Neural progenitor cell (in vitro differentiated cells): ENCODE results near the gene STX19. TPM values are rescaled to one million over a fixed set of nuclear protein-coding genes. Genes with fewer than 3 reads are reported as not detected.
"Not testable (repeated sequence)": the region's sequence is repeated elsewhere in the genome, so short reads cannot be mapped to it uniquely, and the experiment has no call there.

Source experiments
- DNase-seq: peaks from one replicate; pipeline ENCODE4 v3.0.0-alpha.2; 2016; ENCODE audit warnings: low spot score
- H2AFZ ChIP-seq: fragments of 200-600 bp; sonication (generic); replicated peaks from 2 replicates; pipeline ENCODE4 v1.6.1; 2016; ENCODE audit warnings: antibody characterized with exemption
- H3F3A ChIP-seq: fragments of 200-600 bp; sonication (generic); 2 replicates; pipeline ENCODE4 v1.6.1; 2016; ENCODE audit warnings: antibody characterized with exemption, low read depth
- H3K27ac ChIP-seq: fragments of 200-600 bp; sonication (generic); 2 replicates; pipeline ENCODE4 v1.5.1; 2016; ENCODE audit warnings: mild to moderate bottlenecking
- H3K27me3 ChIP-seq: fragments of 200-600 bp; sonication (generic); 2 replicates; pipeline ENCODE4 v1.6.1; 2016; ENCODE audit warnings: mild to moderate bottlenecking, moderate library complexity
- H3K36me3 ChIP-seq: fragments of 200-600 bp; sonication (generic); 2 replicates; pipeline ENCODE4 v1.5.1; 2016
- H3K4me1 ChIP-seq: fragments of 200-600 bp; sonication (generic); 2 replicates; pipeline ENCODE4 v1.6.1; 2016; ENCODE audit warnings: mixed run types
- H3K4me2 ChIP-seq: fragments of 200-600 bp; sonication (generic); 2 replicates; pipeline ENCODE4 v1.6.1; 2016
- H3K4me3 ChIP-seq: fragments of 200-600 bp; sonication (generic); 2 replicates; pipeline ENCODE4 v1.5.1; 2016
- H3K79me2 ChIP-seq: fragments of 200-600 bp; sonication (generic); 2 replicates; pipeline ENCODE4 v1.6.1; 2016; ENCODE audit warnings: low read depth
- H3K9ac ChIP-seq: fragments of 200-600 bp; sonication (generic); 2 replicates; pipeline ENCODE4 v1.6.1; 2016
- H3K9me3 ChIP-seq: fragments of 200-600 bp; sonication (generic); 2 replicates; pipeline ENCODE4 v1.5.1; 2016; ENCODE audit warnings: low read depth
- H4K20me1 ChIP-seq: fragments of 200-600 bp; sonication (generic); 2 replicates; pipeline ENCODE4 v1.6.1; 2016; ENCODE audit warnings: low read depth
- H3K27ac Mint-ChIP-seq: 3 replicates; pipeline ENCODE4 v1.8.0; 2021; ENCODE audit warnings: mixed read lengths
- H3K27me3 Mint-ChIP-seq: 2 replicates; pipeline ENCODE4 v1.8.0; 2022; ENCODE audit warnings: low read depth, mild to moderate bottlenecking, inconsistent platforms, moderate library complexity, mixed read lengths; ENCODE audit not compliant: insufficient read depth
- H3K36me3 Mint-ChIP-seq: 3 replicates; pipeline ENCODE4 v1.8.0; 2021; ENCODE audit warnings: mixed read lengths
- H3K4me1 Mint-ChIP-seq: 3 replicates; pipeline ENCODE4 v1.8.0; 2021; ENCODE audit warnings: mixed read lengths
- H3K4me3 Mint-ChIP-seq: 3 replicates; pipeline ENCODE4 v1.8.0; 2021; ENCODE audit warnings: mild to moderate bottlenecking, moderate library complexity, mixed read lengths
- H3K9me3 Mint-ChIP-seq: 3 replicates; pipeline ENCODE4 v1.8.0; 2020; ENCODE audit warnings: mixed read lengths
- EZH2 ChIP-seq: fragments of 200-600 bp; sonication (generic); IDR thresholded peaks from 2 replicates; pipeline ENCODE4 v1.6.1; 2017; ENCODE audit warnings: antibody characterized with exemption, mild to moderate bottlenecking, moderate library complexity
- EZH2phosphoT487 ChIP-seq: fragments of 200-600 bp; sonication (generic); IDR thresholded peaks from 2 replicates; pipeline ENCODE4 v1.6.1; 2017; ENCODE audit warnings: antibody characterized with exemption
- small RNA-seq: library from RNA; depleted of rRNA; stranded (forward); fragments of <200 nt; gene quantifications from one replicate; pipeline ENCODE3, GENCODE V24; 2015
- total RNA-seq: library from RNA; depleted of rRNA; stranded (reverse); fragments of >200 nt; gene quantifications from 2 replicates; pipeline ENCODE4 v1.2.3, GENCODE V29; 2015; ENCODE audit warnings: low replicate concordance
- TF ChIP-seq, protein P1 (sequence below): fragments of 200-600 bp; sonication (generic); IDR thresholded peaks from 2 replicates; pipeline ENCODE4 v1.5.1; 2017; ENCODE audit warnings: antibody characterized with exemption, mild to moderate bottlenecking

The STX19 gene
- total RNA-seq, 1 donor from 2014 or later = not detected

DNA sequence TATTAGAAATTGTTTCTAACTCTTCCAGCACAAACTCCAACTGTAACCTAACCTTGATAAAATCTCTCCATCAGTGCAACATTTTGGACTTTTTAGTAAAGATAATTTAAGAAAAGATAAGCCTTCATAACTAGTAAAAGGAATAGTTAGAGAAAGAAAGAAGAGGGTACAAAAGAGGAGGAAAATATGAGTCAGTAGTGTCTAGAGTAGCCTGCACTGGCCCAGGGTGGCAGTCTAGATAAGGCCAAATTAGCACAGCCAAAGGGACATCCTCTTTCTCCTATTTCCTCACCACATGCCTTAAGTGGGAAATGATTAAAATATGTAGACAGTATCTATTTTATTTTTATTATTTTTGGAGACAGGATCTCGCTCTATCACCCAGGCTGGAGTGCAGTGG, 58.4 kb downstream of the STX19 start:
- TF ChIP-seq EZH2phosphoT487 (no peak), EZH2 (no peak)
- TF ChIP-seq, protein P1, sequence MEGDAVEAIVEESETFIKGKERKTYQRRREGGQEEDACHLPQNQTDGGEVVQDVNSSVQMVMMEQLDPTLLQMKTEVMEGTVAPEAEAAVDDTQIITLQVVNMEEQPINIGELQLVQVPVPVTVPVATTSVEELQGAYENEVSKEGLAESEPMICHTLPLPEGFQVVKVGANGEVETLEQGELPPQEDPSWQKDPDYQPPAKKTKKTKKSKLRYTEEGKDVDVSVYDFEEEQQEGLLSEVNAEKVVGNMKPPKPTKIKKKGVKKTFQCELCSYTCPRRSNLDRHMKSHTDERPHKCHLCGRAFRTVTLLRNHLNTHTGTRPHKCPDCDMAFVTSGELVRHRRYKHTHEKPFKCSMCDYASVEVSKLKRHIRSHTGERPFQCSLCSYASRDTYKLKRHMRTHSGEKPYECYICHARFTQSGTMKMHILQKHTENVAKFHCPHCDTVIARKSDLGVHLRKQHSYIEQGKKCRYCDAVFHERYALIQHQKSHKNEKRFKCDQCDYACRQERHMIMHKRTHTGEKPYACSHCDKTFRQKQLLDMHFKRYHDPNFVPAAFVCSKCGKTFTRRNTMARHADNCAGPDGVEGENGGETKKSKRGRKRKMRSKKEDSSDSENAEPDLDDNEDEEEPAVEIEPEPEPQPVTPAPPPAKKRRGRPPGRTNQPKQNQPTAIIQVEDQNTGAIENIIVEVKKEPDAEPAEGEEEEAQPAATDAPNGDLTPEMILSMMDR = no peak
- Histone ChIP-seq H4K20me1 (no peaks in the 10 kb centered on the region), H3K79me2 (no peaks in the 10 kb centered on the region), H3K4me1 (no peaks in the 10 kb centered on the region), H3K4me3 (no peak overlapping the region), H3K9ac (no peak overlapping the region), H3F3A (peaks cover 11% of the 10 kb centered on the region), H3K27ac (no peak overlapping the region), H3K27me3 (peaks cover 17% of the 10 kb centered on the region), H3K36me3 (no peaks in the 10 kb centered on the region), H2AFZ (no peak overlapping the region), H3K4me2 (no peak overlapping the region), H3K9me3 (no peaks in the 10 kb centered on the region)
- peaks cover 4% of the 10 kb centered on the region for H3K27me3 Mint-ChIP-seq
- H3K27ac Mint-ChIP-seq = no peak overlapping the region
- DNase-seq = no peak
- H3K4me1 Mint-ChIP-seq = peaks cover 16% of the 10 kb centered on the region
- H3K36me3 Mint-ChIP-seq = no peaks in the 10 kb centered on the region
- no peaks in the 10 kb centered on the region for H3K9me3 Mint-ChIP-seq
- H3K4me3 Mint-ChIP-seq = no peak overlapping the region

DNA sequence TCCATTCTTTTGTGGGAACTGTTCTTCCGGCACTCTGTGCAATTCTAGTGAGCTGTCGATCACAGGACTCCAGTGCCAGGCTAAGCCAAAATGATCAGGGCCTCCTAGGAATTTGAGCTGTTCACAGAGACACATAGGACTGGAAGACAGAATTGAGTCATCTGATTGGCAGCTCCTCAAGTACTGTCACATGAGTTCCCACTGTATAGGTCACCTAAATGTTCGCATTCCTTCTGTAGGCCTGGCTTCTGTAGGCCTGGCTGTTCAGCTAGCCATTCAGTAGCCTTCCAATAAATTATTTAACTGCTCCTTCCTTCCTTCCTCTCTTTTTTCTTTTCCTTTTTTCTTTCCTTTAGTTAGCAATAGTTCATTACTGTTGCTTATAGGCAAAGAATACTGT, 59.0 kb downstream of the STX19 start:
- H3K4me3 ChIP-seq = no peak overlapping the region
- H3K27ac Mint-ChIP-seq = no peak overlapping the region
- no peak overlapping the region for H3K27ac ChIP-seq
- H3K9ac ChIP-seq = no peak overlapping the region
- peaks cover 11% of the 10 kb centered on the region for H3F3A ChIP-seq
- H3K4me1 ChIP-seq = no peaks in the 10 kb centered on the region
- H3K4me1 Mint-ChIP-seq = peaks cover 16% of the 10 kb centered on the region
- peaks cover 15% of the 10 kb centered on the region for H3K27me3 ChIP-seq
- no peaks in the 10 kb centered on the region for H3K9me3 ChIP-seq
- no peaks in the 10 kb centered on the region for H3K79me2 ChIP-seq
- H3K4me3 Mint-ChIP-seq = no peak overlapping the region
- TF ChIP-seq, protein P1 = no peak
- TF ChIP-seq EZH2 = no peak
- no peak for TF ChIP-seq EZH2phosphoT487
- peaks cover 4% of the 10 kb centered on the region for H3K27me3 Mint-ChIP-seq
- H3K4me2 ChIP-seq = no peak overlapping the region
- H3K36me3 ChIP-seq = no peaks in the 10 kb centered on the region
- peaks cover 2% of the 10 kb centered on the region for H3K9me3 Mint-ChIP-seq
- DNase-seq = no peak
- H4K20me1 ChIP-seq = no peaks in the 10 kb centered on the region
- no peak overlapping the region for H2AFZ ChIP-seq
- no peaks in the 10 kb centered on the region for H3K36me3 Mint-ChIP-seq

DNA sequence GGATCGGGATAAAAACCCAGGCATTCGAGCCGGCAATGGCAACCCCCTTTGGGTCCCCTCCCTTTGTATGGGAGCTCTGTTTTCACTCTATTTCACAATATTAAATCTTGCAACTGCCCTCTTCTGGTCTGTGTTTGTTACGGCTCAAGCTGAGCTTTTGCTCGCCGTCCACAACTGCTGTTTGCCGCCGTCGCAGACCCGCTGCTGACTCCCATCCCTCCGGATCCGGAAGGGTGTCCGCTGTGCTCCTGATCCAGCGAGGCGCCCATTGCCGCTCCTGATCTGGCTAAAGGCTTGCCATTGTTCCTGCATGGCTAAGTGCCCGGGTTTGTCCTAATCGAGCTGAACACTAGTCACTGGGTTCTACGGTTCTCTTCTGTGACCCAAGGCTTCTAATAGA, 63.3 kb downstream of the STX19 start:
- H3K36me3 ChIP-seq, H3K9me3 Mint-ChIP-seq, H3K9ac ChIP-seq, H3K79me2 ChIP-seq, DNase-seq, H2AFZ ChIP-seq, H3K27me3 Mint-ChIP-seq, H3F3A ChIP-seq, H3K27ac ChIP-seq, H3K4me3 ChIP-seq, H3K36me3 Mint-ChIP-seq, H3K9me3 ChIP-seq, H4K20me1 ChIP-seq, H3K4me3 Mint-ChIP-seq, H3K4me2 ChIP-seq, H3K4me1 Mint-ChIP-seq, H3K27ac Mint-ChIP-seq, H3K27me3 ChIP-seq, H3K4me1 ChIP-seq: not testable (repeated sequence)

Small RNA genes within 50 kb of the gene (small RNA-seq; reads per million reads assigned to genes)
- gene RF00019 (not detected), gene RNU6-511P (not detected)

Other genes starting within 250 kb of the STX19 start
- gene PROS1, start 54.7 kb downstream of the STX19 start, total RNA-seq = 11.9 and 18.5 TPM in 2 replicates
- 10.6 and 13.8 TPM in 2 replicates for gene ARL13B, start 48.4 kb downstream of the STX19 start, total RNA-seq
- gene DHFR2, start 34.3 kb upstream of the STX19 start, total RNA-seq = 7.0 and 8.8 TPM in 2 replicates
- 13.4 and 22.3 TPM in 2 replicates for gene NSUN3, start 34.5 kb upstream of the STX19 start, total RNA-seq